Smooth muscle cell (in vitro differentiated cells): ENCODE data around the gene PPARD. TPM values are rescaled to one million over a fixed set of nuclear protein-coding genes. Genes with fewer than 3 reads are reported as not detected.
A peak's percentile ranks its signal among the peaks of the same experiment; 100 is the strongest.

Source experiments
- DNase-seq: peaks from one replicate; lab custom pipeline; 2025; ENCODE audit not compliant: unreplicated experiment; lab: John Stamatoyannopoulos, UW
- H2AFZ ChIP-seq: fragments of 200-600 bp; sonication (generic); 2 replicates; pipeline ENCODE4 v1.6.0; 2016; ENCODE audit warnings: antibody characterized with exemption, low read depth, mild to moderate bottlenecking
- H3F3A ChIP-seq: fragments of 200-600 bp; sonication (generic); 2 replicates; pipeline ENCODE4 v1.6.0; 2017; ENCODE audit warnings: antibody characterized with exemption, low read depth
- H3K27ac ChIP-seq: fragments of 200-600 bp; sonication (generic); 2 replicates; pipeline ENCODE4 v1.5.1; 2016; ENCODE audit warnings: low read depth, mild to moderate bottlenecking
- H3K27me3 ChIP-seq: fragments of 200-600 bp; sonication (generic); 2 replicates; pipeline ENCODE4 v1.6.1; 2016; ENCODE audit warnings: low read depth, mild to moderate bottlenecking
- H3K36me3 ChIP-seq: fragments of 200-600 bp; sonication (generic); 2 replicates; pipeline ENCODE4 v1.5.1; 2016; ENCODE audit warnings: low read depth
- H3K4me1 ChIP-seq: fragments of 200-600 bp; sonication (generic); 2 replicates; pipeline ENCODE4 v1.5.1; 2016; ENCODE audit warnings: low read depth
- H3K4me2 ChIP-seq: fragments of 200-600 bp; sonication (generic); 2 replicates; pipeline ENCODE4 v1.6.0; 2016; ENCODE audit warnings: mild to moderate bottlenecking
- H3K4me3 ChIP-seq: fragments of 200-600 bp; sonication (generic); 2 replicates; pipeline ENCODE4 v1.5.1; 2016; ENCODE audit warnings: mild to moderate bottlenecking
- H3K79me2 ChIP-seq: fragments of 200-600 bp; sonication (generic); 2 replicates; pipeline ENCODE4 v1.6.0; 2016; ENCODE audit warnings: low read depth, mild to moderate bottlenecking
- H3K9ac ChIP-seq: fragments of 200-600 bp; sonication (generic); 2 replicates; pipeline ENCODE4 v1.6.0; 2016; ENCODE audit warnings: low read depth
- H3K9me3 ChIP-seq: fragments of 200-600 bp; sonication (generic); replicated peaks from 2 replicates; pipeline ENCODE4 v1.5.1; 2016; ENCODE audit warnings: low read depth
- H4K20me1 ChIP-seq: fragments of 200-600 bp; sonication (generic); 2 replicates; pipeline ENCODE4 v1.6.0; 2016; ENCODE audit warnings: low read depth
- WGBS: methylation state at CpG from one replicate; pipeline ENCODE4 v1.1.7; 2016; ENCODE audit warnings: low lambda C conversion rate; 5-methylcytosine and 5-hydroxymethylcytosine counted together
- polyA plus RNA-seq: library from polyadenylated mRNA; unstranded; fragments of >200 nt; fragmentation: Nextera tagmentation; extraction: Ambion mirVana; gene quantifications from 2 replicates; pipeline ENCODE4 v1.2.1, GENCODE V29; 2016
- total RNA-seq: library from RNA; depleted of rRNA; stranded (reverse); fragments of >200 nt; gene quantifications from 2 replicates; pipeline ENCODE4 v1.2.3, GENCODE V29; 2014
- TF ChIP-seq, protein P1 (sequence below): fragments of 200-600 bp; sonication (generic); IDR thresholded peaks from 2 replicates; pipeline ENCODE4 v1.5.1; 2017; ENCODE audit warnings: borderline replicate concordance, mild to moderate bottlenecking, antibody characterized with exemption; ENCODE audit not compliant: insufficient read depth, poor library complexity, severe bottlenecking

The PPARD gene
- total and polyA plus RNA-seq, 2 experiments from 2014 or later, result 8.2 to 31.1 TPM

DNA sequence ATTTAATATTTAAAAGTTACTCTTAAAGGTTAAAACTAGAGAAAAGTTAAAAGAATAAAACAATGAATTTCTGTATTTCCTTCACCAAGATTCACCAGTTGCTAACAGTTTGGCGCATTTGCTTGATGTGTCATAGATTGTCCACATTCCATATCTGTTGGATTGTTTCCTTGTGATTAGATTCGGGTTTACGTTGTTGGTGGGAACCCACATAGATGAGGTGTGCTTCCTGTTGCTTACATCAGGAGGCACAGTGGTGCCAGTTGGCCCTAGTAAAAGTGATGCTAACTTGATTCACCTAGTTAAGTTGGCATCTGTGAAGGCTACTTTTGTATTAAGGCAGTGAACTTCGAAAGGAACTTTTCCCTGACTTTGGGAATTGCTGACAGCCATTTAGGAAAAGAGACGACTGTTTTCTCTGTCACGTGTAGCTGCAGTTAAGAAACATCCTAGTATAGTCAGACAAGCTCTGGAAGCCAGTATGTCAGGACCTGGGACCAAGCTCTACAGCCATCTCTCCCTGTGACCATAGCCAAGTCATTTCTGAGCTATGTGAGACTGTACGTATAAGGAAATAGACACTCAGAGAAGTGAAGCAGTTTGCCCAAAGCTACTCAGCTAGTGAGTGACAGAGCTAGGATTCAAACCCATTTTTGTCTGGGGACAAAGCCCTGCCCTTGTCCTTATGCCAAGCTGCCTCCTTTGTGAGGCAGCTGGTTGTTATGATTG is 49.0 kb downstream of the PPARD start:
- no peak for DNase-seq
- Histone ChIP-seq H3K9ac (no peak overlapping the region), H3K4me2 (no peak overlapping the region), H3K27me3 (no peaks in the 10 kb centered on the region), H3K9me3 (no peaks in the 10 kb centered on the region), H3K4me3 (no peak overlapping the region), H3K79me2 (peaks cover 18% of the 10 kb centered on the region), H3K4me1 (no peaks in the 10 kb centered on the region), H3K27ac (peak overlapping the region; percentile 62), H3F3A (no peaks in the 10 kb centered on the region), H3K36me3 (no peaks in the 10 kb centered on the region), H2AFZ (no peak overlapping the region), H4K20me1 (peaks cover 44% of the 10 kb centered on the region)
- TF ChIP-seq, protein P1, sequence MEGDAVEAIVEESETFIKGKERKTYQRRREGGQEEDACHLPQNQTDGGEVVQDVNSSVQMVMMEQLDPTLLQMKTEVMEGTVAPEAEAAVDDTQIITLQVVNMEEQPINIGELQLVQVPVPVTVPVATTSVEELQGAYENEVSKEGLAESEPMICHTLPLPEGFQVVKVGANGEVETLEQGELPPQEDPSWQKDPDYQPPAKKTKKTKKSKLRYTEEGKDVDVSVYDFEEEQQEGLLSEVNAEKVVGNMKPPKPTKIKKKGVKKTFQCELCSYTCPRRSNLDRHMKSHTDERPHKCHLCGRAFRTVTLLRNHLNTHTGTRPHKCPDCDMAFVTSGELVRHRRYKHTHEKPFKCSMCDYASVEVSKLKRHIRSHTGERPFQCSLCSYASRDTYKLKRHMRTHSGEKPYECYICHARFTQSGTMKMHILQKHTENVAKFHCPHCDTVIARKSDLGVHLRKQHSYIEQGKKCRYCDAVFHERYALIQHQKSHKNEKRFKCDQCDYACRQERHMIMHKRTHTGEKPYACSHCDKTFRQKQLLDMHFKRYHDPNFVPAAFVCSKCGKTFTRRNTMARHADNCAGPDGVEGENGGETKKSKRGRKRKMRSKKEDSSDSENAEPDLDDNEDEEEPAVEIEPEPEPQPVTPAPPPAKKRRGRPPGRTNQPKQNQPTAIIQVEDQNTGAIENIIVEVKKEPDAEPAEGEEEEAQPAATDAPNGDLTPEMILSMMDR, result no peak
- WGBS, result 74% methylated on average over 7 of the region's 7 CpGs

DNA sequence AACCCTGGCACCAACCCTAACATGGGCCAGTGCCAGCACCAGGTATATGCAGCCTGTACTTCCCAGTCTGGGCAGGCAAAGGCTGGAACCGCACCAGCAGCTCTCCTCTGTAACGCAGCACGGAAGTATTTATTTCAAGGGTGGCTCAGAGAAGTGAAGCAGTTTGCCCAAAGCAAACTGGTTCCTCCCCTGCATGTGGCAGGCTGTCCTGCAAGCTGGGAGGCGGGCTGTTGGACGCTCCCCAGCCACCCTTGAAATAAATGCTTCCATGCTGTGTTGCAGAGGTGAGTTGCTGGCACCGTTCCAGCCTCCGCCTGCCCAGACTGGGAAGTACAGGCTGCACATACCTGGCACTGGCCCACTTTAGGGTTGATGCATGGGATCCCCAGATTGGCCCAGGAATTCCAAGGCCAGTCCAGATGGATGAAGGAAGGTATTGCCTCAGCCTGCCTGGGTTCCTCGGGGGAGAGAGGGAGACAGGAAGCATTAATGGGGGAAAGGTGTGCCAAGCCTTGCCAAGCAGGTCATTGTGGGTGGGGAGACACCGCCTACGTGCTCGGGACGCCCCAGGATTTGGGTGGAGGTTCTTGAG is 49.8 kb downstream of the PPARD start:
- Histone ChIP-seq H3K4me3 (no peak overlapping the region), H3K27ac (peak overlapping the region; percentile 62), H3K36me3 (no peaks in the 10 kb centered on the region), H3K9ac (no peak overlapping the region), H2AFZ (no peak overlapping the region), H3K9me3 (no peaks in the 10 kb centered on the region), H3K79me2 (peaks cover 14% of the 10 kb centered on the region), H3F3A (no peaks in the 10 kb centered on the region), H3K4me1 (no peaks in the 10 kb centered on the region), H4K20me1 (peaks cover 43% of the 10 kb centered on the region), H3K4me2 (no peak overlapping the region), H3K27me3 (no peaks in the 10 kb centered on the region)
- 93% methylated on average over 12 of the region's 12 CpGs for WGBS
- TF ChIP-seq, protein P1, result no peak
- no peak for DNase-seq

DNA sequence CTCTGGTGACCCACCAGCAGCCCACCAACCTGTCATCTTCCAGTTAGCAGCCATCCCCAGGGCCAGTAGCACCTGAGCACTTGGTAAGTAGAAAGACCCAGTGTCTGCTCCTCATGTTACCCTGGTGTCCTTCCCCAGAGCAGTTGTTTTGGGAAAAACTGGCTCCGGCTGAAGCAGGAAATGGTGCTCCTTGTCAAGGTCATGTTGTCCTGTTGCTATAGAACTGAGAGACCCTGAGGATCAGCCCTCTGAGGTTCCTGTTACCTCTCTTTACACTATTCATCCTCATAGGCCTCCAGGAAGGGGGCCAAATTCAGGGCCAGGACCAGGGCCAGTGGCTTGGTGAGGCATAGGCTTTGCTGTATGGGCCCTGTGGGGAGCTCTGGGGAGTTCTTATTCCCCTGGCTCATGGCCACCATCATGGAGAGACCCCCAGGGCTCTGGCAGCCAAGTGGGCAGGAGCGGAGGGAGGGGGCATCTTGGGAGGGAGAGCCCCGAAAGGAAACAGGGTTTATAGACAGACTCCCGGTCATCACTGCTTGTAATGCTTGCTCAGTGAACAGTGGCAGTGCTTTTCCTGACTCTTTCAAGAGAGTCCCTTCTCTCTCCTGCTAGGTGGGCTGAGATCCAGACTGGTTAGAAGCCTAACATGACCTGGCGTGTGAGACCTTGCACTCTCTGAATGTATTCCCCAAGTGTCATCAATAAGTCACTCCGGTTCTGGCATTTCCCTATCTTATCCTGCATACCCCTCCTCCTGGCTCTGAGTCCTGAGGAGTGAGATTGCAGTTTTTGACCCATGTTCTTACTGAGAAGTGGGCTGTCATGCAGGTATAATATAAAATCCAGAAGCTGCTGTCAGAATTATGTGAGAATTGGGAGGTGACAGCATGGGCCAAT is 50.7 kb downstream of the PPARD start:
- no peaks in the 10 kb centered on the region for H3F3A ChIP-seq
- no peak overlapping the region for H3K9ac ChIP-seq
- WGBS, result 88% methylated on average over 6 of the region's 6 CpGs
- no peak overlapping the region for H3K4me3 ChIP-seq
- H3K9me3 ChIP-seq, result no peaks in the 10 kb centered on the region
- H4K20me1 ChIP-seq, result peaks cover 50% of the 10 kb centered on the region
- H3K27ac ChIP-seq, result no peak overlapping the region
- peaks cover 12% of the 10 kb centered on the region for H3K79me2 ChIP-seq
- no peak overlapping the region for H3K4me2 ChIP-seq
- no peaks in the 10 kb centered on the region for H3K27me3 ChIP-seq
- H2AFZ ChIP-seq, result no peak overlapping the region
- H3K4me1 ChIP-seq, result no peaks in the 10 kb centered on the region
- H3K36me3 ChIP-seq, result no peaks in the 10 kb centered on the region
- no peak for DNase-seq
- TF ChIP-seq, protein P1, result no peak
